ENCODE data around the gene SLC24A3.

The SLC24A3 gene

DNA sequence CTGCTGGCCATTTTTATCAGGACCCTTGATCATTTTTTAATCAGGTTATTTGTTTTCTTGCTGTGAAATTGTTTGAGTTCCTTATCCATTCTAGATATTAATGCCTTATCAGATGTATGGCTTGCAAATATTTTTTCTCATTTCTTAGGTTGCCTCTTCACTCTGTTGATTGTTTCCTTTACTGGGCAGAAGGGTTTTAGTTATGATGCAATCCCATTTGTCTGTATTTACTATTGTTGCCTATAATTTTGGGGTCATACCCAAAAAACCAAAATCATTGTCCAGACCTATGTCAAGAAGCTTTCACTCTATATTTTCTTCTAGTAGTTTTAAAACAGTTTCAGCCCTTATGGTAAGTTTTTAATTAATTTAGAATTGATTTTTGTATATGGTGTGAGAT lies 172.5 kb downstream of the SLC24A3 start:
- DNase-seq (ENCODE audit: low read depth), result no peak

DNA sequence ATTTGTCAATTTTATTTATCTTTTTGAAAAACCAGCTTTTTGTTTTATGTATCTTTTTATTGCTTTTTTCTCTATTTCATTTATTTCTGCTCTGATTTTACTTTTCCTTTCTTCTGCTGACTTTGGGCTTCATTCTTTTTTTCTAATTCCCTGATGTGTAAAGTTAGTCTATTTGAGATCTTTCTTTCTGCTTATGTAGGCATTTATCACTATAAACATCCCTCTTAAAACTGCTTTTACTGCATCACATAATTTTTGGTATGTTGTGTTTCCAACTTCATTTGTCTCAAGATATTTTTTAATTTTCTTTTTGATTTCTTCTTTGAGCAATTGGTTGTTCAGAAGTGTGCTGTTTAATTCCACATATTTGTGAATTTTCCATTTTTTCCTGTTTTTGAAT lies 174.8 kb downstream of the SLC24A3 start:
- no peak for DNase-seq (ENCODE audit: low read depth)

DNA sequence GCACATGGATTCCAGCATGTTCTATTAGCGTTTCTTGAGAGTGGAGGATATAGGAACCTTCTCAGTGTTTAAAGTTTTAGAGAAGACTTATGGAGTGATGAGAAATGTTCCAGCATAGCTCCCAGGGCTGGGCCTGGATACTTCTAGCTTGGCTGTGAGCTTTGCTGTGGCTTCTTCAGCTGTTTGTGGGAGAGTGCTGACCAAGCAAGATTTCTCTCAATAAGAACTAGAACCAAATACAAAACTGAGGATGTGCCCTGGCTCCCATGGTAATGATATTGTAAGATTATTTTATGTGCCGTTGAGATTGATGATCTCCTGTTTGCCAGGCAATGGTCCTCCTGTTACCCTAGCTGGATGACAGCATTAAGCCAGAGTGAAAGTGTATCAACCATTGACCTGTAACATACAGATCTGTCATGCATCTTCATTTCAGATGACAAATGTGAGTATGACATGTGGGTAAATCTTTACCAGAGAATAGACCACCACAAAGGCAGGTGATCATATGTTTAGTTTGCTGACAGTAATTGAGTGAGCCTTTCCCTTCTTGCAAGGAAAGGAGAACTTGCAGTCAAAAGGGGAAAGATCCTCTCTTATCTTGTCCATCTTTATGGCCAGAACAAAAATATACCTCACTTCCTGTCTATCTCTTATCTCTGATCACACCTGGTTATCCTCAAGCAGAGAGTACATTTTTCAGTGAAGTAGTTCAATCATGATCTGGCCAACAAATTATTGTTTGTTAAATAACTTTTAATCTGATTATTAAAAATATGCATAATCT lies 180.1 kb downstream of the SLC24A3 start:
- no peak for DNase-seq (ENCODE audit: low read depth)

DNA sequence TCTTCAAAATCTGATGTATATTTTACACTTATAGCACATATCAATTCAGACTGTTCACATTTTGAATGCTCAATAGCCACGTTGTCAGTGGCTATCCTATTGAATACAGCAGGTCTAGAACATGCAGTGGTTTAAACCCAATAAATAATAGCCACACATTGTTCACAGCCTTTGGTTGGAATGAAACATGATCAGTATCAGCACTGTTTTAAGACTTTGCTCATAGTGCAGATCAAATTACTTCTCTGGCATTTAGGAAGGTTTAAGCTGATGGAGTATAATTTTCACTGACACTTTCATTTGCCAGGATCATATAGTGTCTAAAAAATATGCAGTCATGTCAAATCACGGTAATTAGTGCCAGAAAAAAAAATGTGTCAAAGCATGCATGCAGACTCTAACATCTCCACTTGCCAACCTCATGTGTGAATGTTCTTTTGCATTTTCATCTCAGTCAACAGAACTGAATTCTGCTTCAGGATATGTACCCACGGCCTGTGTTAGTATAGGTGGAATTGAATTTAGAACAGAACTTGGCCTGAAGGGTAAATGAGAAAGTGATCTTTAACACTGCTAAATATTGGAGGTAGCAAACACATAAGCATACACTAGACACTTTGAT lies 184.1 kb downstream of the SLC24A3 start:
- no peak for DNase-seq (ENCODE audit: low read depth)

DNA sequence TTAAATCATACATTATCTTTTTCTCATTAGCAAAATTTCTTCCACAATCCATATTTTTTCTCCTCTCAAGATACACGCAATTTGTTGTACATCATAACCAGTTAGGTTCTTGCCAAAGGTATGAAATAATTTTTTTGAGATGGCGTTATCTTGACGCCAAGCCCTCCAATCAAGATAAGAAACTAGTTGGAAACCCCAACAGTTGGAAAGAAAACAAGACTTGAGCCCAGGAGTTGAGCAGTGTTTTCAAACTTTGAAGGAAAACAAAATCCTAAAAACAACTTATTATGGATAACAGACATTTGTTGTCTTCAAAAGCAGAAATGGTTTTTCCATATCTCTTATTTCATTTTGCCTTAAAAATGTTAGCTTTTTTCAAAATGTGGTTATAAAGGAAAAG lies 184.8 kb downstream of the SLC24A3 start:
- no peak for DNase-seq (ENCODE audit: low read depth)

DNA sequence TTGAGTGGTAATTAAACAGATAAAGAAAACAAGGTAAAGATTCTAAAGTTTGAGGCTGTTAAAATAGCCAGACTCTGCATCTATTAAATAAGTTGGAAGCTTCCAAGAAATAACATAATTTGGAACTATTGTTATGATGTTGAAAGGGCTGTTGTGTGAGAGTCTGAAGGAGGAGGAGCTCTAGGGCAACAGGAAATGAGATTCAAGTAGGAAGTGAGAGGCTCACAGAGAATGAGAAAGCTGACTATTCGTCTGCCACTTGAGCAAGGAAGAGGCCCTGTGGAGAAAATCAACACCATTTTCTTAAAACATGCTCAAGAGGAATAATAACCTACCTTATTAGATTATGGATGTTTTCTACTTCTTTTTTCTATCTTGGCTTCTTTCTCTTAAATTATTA lies 185.2 kb downstream of the SLC24A3 start:
- DNase-seq (ENCODE audit: low read depth), result no peak

DNA sequence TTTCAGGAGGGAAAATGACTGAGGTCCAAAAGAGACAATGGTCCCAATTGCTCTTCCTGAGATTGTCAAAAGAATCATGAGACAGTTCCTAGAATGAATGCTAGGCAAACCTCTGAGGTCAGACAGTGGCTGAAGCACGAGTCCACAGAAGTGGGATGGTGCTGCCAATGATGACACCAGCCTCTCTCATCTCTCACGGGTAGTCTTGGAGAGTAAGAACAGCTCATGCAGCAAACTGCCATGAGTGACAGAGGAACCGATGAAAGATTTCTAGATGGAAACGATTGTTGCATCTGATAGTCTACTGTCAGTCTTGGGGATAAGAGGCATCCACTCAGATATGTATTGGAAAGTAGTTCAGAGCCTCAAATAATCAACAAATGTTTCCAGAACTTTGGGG lies 188.7 kb downstream of the SLC24A3 start:
- no peak for DNase-seq (ENCODE audit: low read depth)

DNA sequence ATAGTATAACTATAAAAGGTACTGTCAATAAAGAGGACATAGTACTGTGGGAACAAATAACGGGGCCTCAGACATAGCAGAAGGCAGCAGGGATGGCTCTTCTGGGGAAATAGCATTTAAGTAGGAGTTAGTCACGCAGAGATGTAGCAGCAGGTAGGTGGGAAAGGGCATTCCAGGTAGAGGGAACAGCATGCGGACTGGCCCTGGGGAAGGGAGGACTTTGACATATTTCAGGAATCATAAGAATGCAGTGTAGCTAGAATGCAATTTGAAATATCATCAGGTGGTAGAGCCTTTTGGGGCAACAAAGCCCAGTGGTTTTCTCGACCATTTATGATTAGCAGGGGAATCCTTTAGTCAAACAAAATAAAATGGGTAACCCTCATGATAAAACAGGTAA lies 191.1 kb downstream of the SLC24A3 start:
- DNase-seq (ENCODE audit: low read depth), result no peak

DNA sequence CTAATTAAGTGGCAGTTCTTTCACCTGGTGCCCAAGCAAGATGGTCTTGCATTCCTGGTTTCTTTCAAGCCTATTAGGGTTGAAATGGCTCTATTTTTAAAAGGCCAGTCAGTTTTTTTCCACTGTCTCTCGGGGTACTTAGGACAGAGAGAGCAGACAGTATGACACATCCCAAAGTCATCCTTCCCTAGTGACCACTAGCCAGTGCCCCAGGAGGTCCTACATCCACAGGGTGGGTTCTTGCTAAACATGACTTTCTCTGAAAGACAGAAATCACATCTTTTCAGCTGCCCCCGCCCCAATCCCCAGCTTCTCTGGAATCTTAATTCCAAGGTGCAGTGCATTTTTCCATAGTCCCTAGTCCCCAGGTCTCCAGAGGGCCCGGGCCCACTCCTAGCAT lies 192.4 kb downstream of the SLC24A3 start:
- no peak for DNase-seq (ENCODE audit: low read depth)

DNA sequence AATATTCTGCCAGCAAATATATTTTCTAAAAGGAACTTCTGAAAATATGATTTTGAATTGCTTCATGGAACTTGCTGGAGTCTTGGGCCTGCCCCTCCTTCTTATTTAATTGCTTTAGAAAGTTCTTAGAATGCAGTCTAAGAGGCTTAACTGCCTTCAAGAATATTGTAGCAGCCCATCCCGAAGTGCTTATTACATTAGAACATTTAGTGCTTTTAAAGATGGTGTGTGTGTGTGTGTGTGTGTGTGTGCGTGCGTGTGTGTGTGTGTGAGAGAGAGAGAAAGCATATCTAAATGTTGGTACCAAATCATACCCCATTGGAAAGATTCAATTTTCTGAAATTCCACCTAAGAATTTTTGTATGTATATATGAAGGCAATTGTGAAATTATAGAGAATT lies 193.5 kb downstream of the SLC24A3 start:
- DNase-seq (ENCODE audit: low read depth), result no peak

DNA sequence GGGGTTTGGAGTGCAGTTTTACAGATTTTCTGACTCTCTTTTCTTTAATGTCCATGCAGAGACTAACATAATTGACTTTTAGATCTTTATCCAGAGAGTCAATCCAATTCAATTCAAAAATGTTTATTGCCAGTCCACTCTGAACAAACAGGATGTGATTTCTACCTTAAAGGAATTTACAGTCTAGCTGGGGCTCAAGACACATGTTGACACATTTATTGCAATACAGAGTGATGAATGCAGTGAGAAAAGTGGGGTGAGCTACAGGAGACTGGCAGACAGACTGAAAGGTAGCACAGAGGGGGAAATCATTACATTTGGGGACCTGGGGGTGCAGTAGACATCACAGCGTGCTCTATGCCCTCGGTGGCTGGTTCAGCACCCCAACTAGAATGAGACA lies 193.9 kb downstream of the SLC24A3 start:
- DNase-seq (ENCODE audit: low read depth), result no peak

DNA sequence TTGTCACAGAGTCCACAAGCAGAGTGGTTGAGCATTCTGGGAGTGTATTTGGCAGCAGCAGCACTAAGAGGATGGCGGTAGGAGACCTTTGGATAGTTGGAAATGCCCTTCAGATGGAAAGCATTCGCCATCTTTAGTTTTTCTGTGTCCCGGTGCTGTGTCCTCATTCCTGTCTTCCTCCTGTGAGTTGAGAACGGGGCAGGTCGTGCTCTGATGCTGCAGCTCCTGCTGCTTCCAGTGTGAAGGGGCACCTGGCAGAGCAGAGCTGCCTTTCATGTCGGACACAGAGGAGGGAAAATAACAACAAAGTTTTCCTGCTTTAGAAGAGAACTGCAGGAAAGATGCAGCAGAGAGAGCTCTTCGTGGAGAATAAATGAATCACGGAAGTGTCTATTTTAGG lies 194.8 kb downstream of the SLC24A3 start:
- DNase-seq (ENCODE audit: low read depth), result no peak

DNA sequence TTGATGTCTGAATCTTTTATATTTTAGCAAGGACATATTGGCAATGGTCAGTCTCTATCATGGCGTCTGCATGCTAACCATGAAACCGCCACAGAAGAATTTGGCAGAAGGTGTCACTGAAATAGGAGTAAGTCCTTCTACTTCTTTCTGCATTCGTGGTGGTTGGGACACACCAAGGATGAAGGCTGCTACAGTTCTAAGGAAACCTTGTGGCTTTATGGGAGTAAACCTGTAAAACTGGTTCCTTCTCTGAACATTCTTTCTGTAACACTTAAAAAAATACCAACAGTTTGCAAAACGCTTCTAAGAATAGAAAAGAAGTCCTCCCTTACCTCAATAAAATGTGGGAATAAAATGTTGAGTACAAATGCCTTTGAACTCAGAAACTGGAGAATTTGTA lies 195.3 kb downstream of the SLC24A3 start:
- no peak for DNase-seq (ENCODE audit: low read depth)

DNA sequence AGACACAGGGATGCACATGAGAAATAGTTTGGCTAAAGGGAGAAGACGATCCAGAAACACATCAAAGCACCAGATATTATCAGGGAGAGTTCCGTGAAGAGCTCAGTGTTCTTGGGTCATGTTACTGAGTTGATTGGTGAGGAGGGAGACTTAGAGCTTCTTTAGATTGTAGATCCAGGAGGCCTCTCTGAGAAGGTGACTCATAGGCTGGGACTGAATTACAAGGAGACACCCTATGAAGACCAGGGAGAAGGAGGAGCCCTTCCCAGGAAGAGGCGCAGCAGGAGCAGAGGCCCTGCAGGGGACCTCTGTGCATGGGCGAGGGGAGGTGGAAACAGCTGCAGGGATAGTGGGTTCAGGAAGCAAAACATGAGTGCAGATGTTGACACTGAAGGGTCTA lies 196.5 kb downstream of the SLC24A3 start:
- no peak for DNase-seq (ENCODE audit: low read depth)

DNA sequence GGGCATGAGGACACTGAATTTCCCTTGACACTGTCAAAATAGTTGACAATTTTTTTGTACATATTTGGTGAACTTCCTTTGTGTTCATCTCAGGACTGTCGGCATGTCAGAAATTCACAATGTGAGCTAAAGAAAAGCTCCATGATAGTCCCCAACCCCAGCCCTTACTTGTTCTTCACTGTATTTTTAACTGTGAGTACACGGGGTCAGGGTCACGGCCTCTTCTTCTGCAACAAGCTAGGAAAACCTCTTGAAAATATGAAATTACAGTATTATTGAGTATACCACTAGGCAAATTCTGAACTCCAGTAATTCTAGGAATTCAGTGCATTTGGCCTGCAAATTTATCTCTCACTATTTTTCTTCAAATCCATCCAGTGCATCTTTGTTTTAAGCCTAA lies 199.4 kb downstream of the SLC24A3 start:
- DNase-seq (ENCODE audit: low read depth), result no peak

DNA sequence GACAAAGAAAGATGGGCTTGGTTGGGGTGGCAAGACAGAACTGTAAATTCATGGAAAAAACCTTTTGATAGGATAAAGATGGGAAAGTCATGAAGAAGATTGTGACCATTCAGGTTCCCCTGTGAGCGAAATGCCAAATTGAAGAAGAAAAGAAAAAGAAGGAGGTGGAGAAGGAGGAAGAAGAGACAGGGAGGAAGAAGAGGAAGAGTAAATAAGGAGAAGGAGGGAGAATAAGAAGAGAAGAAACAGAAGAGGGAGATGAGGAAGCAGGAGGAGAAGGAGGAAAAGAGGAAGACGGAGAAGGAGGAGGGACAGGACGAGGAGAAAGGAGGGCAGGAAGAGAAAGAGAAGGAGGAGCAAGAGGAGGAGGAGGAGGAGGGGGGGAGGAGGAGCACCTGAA lies 199.8 kb downstream of the SLC24A3 start:
- DNase-seq (ENCODE audit: low read depth), result no peak

DNA sequence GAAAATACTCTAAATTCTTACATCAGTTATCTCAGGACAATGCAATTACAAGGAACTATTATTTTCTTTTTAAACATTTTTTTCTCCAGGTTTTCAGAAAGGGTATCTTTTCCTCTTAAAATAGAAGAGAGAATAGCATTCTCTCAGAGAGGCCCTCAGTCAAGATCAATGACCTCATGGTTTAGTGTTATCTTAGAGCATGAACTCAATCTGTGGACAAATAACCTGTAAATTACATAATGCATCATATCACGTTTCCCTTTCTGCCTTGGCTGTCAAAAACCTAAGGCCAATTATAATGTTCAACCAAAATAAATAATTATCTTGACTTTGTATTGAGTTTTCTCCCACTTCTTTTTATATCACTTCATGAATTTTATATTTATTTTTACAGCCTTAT lies 202.2 kb downstream of the SLC24A3 start:
- DNase-seq (ENCODE audit: low read depth), result no peak

DNA sequence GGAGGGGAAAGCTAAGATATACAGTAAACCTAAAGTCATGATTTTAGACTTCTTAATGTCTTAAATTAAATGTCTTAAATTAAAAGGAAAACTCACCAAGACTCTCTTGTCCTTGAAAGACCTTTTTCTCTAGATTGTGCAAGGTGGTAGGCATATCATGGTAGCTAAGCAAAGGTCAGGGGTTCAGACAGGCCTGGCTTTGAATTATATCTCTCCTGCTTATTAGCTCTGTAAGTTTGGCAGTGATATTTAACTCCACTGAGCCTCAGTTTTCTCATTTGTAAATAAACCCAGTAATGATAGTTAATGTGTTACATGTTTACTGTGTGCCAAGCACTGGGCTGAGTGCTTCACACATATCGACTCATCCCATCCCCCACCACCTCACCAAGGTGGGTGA lies 203.3 kb downstream of the SLC24A3 start:
- no peak for DNase-seq (ENCODE audit: low read depth)

DNA sequence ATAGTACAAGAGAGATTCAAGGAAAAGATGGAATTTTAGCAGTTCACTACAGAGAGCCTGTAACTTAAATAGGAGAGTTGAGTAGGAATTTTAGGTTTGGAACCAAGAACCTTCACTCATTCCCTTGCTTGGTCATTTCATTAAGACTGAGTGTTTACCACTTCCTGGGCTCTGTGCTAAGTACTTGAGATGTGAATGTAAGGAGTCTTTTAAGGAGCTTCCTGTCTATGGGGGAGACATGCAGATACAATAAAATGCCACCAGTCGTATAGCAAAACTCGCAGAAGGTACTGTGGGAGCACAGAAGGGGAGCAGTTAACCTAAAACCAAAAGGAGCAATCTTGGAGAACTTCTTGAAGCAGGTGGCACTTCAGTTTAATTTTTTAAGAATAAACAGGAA lies 204.2 kb downstream of the SLC24A3 start:
- DNase-seq (ENCODE audit: low read depth), result no peak

DNA sequence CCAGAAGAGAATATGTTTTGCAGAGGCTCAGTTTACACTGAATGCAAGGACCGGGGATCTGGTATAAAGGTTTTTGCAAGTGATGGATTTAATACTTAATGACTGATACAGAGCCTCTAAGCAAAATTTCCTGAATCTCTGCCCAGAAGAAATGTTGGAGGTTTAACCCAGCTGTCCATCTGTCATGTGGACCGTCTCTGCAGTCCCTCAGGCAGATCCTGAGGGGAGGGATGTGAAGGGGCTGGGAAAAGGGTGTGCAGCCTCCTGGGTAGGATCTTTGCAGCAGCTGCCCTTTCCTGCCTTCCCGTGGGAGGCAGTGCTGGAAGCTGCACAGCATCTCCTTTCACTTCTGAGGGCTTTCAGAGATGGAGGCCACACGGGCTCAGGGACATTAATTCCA lies 207.0 kb downstream of the SLC24A3 start:
- DNase-seq (ENCODE audit: low read depth), result no peak

DNA sequence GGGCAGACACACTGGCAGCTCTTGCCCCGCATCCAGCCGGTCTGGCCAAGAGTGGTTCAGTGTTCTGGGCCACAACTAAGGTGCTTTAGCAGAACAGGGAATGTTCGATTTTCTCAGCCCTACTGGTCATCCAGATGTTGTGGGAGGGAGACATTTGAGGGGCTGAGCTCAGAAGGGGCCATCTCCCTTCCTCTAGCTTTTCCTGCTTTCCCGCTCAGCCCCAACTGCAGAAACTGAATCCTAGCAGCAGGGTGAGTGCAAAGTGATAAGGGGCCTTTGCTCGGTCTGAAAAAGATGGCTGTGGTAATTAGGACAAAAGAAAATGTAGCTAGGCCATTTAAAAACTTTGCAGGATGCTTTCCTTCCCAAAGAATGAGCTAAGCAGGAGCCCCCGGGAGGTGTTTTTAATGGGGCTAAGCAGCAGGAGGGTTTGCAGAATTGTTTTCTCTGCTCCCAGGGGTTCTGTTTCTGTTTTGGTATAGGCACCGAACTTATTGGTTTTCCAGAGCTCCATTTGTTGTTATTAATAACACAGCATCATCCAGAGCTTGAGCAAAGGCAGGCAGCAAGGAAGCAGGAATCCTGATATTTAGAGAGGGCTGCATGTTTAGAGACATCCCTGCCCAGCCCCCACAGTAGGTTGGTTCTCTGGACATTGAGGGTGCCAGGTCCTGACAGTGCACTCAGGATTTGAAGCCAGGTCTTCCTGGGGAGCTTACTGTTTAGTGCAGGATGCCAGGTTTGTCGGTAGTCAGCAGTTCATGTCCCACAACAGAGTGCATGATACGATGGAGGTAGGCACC lies 210.9 kb downstream of the SLC24A3 start:
- no peak for DNase-seq (ENCODE audit: low read depth)

DNA sequence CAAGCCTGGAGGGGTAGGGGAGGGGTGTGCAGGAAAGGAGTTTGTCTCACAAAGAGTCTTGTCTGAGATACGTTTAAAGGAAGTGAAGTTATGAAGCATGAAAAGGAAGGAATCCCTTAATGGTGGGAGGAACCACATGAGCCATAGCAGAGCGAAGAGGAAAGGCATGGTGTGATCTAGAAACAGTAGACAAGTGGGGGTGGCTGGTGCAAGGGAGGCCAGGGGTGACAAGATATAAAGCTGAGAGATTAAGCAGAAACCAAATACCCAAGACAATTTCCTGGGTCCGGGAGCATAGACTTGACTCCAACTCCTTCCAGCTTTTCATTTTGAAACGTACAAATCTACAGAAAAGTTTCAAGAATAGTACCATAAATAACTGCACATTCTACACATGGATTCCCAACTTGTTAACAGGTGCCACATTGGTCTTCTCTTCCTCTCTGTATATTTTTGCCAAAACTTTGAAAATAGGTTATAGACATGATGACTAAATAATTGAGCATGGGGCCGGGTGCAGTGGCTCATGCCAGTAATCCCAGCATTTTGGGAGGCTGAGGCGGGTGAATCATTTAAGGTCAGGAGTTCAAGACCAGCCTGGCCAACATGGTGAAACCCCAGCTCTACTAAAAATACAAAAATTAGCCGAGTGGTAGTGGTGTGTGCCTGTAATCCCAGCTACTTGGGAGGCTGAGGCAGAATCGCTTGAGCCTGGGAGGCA lies 211.6 kb downstream of the SLC24A3 start:
- DNase-seq (ENCODE audit: low read depth), result no peak
